ENCODE measurements around the gene SLC38A7. TPM values are rescaled to one million over a fixed set of nuclear protein-coding genes. Genes with fewer than 3 reads are reported as not detected.

The SLC38A7 gene
- total and polyA plus RNA-seq, 2 of the 13 experiments (the other 11 are each of a cell fraction or from before 2014, with no cell fraction given): 13.2 to 14.1 TPM

GRCh38 chr16:58684354-58685083, at the start of gene SLC38A7 (continued):
- TF ChIP-seq HIC2 (CRISPR knock-in tag; IDR thresholded peaks at IDR 0.05; ENCODE audit: low read depth) (no peak), REPIN1 (CRISPR knock-in tag; IDR thresholded peaks at IDR 0.05; ENCODE audit: borderline replicate concordance, low read depth) (peak; percentile 32; the same call in 1 of the 2 replicates), KLF6 (CRISPR knock-in tag; IDR thresholded peaks at IDR 0.05) (peak; percentile 70; the same call in 1 of the 2 replicates), KDM5B (CRISPR knock-in tag; IDR thresholded peaks at IDR 0.05; ENCODE audit: borderline replicate concordance) (peak; percentile 73), ZNF274 (CRISPR knock-in tag; IDR thresholded peaks at IDR 0.05) (peak; percentile 59; the same call in 1 of the 2 replicates), SP4 (CRISPR knock-in tag; IDR thresholded peaks at IDR 0.05) (peak; percentile 66; the same call in 1 of the 2 replicates), ZNF547 (CRISPR knock-in tag; IDR thresholded peaks at IDR 0.05) (peak; percentile 18; the same call in 1 of the 2 replicates), TBL1XR1 (IDR thresholded peaks at IDR 0.05; ENCODE audit: borderline replicate concordance, low read length, partially characterized antibody) (peak; percentile 43), NFYB (CRISPR knock-in tag; IDR thresholded peaks at IDR 0.05) (0 out of 2 replicates have a peak, but pooled peaks have one; percentile 0), ZHX2 (IDR thresholded peaks at IDR 0.05; ENCODE audit: low read depth) (peak; percentile 59; the same call in 1 of the 2 replicates), ZHX2 (CRISPR knock-in tag; IDR thresholded peaks at IDR 0.05; ENCODE audit: borderline replicate concordance) (no peak), CENPT (CRISPR knock-in tag; IDR thresholded peaks at IDR 0.05; ENCODE audit: low read depth) (no peak), ZBTB25 (CRISPR knock-in tag; IDR thresholded peaks at IDR 0.05) (no peak)
- TF ChIP-seq, protein P1, sequence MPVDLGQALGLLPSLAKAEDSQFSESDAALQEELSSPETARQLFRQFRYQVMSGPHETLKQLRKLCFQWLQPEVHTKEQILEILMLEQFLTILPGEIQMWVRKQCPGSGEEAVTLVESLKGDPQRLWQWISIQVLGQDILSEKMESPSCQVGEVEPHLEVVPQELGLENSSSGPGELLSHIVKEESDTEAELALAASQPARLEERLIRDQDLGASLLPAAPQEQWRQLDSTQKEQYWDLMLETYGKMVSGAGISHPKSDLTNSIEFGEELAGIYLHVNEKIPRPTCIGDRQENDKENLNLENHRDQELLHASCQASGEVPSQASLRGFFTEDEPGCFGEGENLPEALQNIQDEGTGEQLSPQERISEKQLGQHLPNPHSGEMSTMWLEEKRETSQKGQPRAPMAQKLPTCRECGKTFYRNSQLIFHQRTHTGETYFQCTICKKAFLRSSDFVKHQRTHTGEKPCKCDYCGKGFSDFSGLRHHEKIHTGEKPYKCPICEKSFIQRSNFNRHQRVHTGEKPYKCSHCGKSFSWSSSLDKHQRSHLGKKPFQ (CRISPR knock-in tag; IDR thresholded peaks at IDR 0.05; ENCODE audit: insufficient replicate concordance): no peak
- TF ChIP-seq, protein P2, sequence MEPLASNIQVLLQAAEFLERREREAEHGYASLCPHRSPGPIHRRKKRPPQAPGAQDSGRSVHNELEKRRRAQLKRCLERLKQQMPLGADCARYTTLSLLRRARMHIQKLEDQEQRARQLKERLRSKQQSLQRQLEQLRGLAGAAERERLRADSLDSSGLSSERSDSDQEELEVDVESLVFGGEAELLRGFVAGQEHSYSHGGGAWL (CRISPR knock-in tag; IDR thresholded peaks at IDR 0.05): 0 out of 2 replicates have a peak, but pooled peaks have one; percentile 68

Measured in HepG2 (cell line).